Common myeloid progenitor, CD34-positive (primary cell): ENCODE measurements around the gene BACH2.
A peak's percentile ranks its signal among the peaks of the same experiment; 100 is the strongest.

Experiments
- CTCF ChIA-PET: fragments of 350-600 bp; sonication (Branson Sonifier 250); formaldehyde crosslinking; loops from one replicate; lab custom pipeline; 2021; ENCODE audit warnings: antibody characterized with exemption; lab: Charles Lee
- POLR2A ChIA-PET: fragments of 350-600 bp; sonication (Branson Sonifier 250); formaldehyde crosslinking; loops from one replicate; lab custom pipeline; 2021; ENCODE audit warnings: antibody characterized with exemption; lab: Charles Lee
- DNase-seq, 3 donors: peaks; one replicate each; pipeline versions ENCODE4 v3.0.0 to v3.0.0-alpha.2; 2013
- H3K27ac ChIP-seq, 2 experiments: 1 replicate in 1 of 2; 2 replicates in 1 of 2; pipeline ENCODE4 v1.7.0; 2013; ENCODE audit warnings: inconsistent platforms in 2 of 2, low read length in 2 of 2, mild to moderate bottlenecking in 2 of 2, low read depth in 1 of 2, moderate library complexity in 1 of 2; ENCODE audit not compliant: severe bottlenecking in 2 of 2, insufficient read depth in 1 of 2, poor library complexity in 1 of 2
- H3K27me3 ChIP-seq, 5 experiments: replicated peaks in 2 of 5; 1 replicate in 3 of 5; 2 replicates in 2 of 5; pipeline versions ENCODE4 v1.6.1 to v1.7.0; 2013; ENCODE audit warnings: low read length in 4 of 5, mild to moderate bottlenecking in 2 of 5, moderate library complexity in 2 of 5, inconsistent platforms in 1 of 5; ENCODE audit not compliant: insufficient read depth in 5 of 5, control insufficient read depth in 4 of 5
- H3K36me3 ChIP-seq, 4 experiments: 1 replicate in 2 of 4; 2 replicates in 2 of 4; pipeline versions ENCODE4 v1.6.1 to v1.7.0; 2013; ENCODE audit warnings: low read length in 3 of 4, control low read depth in 1 of 4, mild to moderate bottlenecking in 1 of 4; ENCODE audit not compliant: control insufficient read depth in 4 of 4, insufficient read depth in 4 of 4
- H3K4me1 ChIP-seq, 4 experiments: 1 replicate in 3 of 4; 2 replicates in 1 of 4; pipeline versions ENCODE4 v1.6.1 to v1.7.1; 2013; ENCODE audit warnings: low read length in 3 of 4, mild to moderate bottlenecking in 3 of 4, control low read depth in 1 of 4, inconsistent platforms in 1 of 4, moderate library complexity in 1 of 4; ENCODE audit not compliant: control insufficient read depth in 4 of 4, insufficient read depth in 4 of 4; ENCODE audit errors: control extremely low read depth in 1 of 4
- H3K4me3 ChIP-seq, 7 experiments: 1 replicate in 4 of 7; 2 replicates in 3 of 7; pipeline versions ENCODE4 v1.5.1 to v1.7.0; 2013; ENCODE audit warnings: mild to moderate bottlenecking in 7 of 7, low read length in 6 of 7, moderate library complexity in 6 of 7, inconsistent platforms in 2 of 7, low read depth in 2 of 7, control low read depth in 1 of 7; ENCODE audit not compliant: insufficient read depth in 4 of 7, control insufficient read depth in 1 of 7; ENCODE audit errors: extremely low read depth in 1 of 7
- H3K9me3 ChIP-seq, 5 experiments: 1 replicate in 4 of 5; 2 replicates in 1 of 5; pipeline versions ENCODE4 v1.6.1 to v1.7.1; 2013; ENCODE audit warnings: low read length in 4 of 5, mild to moderate bottlenecking in 2 of 5, inconsistent platforms in 1 of 5, low read depth in 1 of 5, moderate library complexity in 1 of 5; ENCODE audit not compliant: control insufficient read depth in 4 of 5, insufficient read depth in 2 of 5; ENCODE audit errors: control extremely low read depth in 1 of 5
- WGBS: methylation state at CpG from one replicate; pipeline ENCODE4 v1.1.5; 2013; ENCODE audit not compliant: insufficient coverage; 5-methylcytosine and 5-hydroxymethylcytosine counted together

BACH2 gene

DNA sequence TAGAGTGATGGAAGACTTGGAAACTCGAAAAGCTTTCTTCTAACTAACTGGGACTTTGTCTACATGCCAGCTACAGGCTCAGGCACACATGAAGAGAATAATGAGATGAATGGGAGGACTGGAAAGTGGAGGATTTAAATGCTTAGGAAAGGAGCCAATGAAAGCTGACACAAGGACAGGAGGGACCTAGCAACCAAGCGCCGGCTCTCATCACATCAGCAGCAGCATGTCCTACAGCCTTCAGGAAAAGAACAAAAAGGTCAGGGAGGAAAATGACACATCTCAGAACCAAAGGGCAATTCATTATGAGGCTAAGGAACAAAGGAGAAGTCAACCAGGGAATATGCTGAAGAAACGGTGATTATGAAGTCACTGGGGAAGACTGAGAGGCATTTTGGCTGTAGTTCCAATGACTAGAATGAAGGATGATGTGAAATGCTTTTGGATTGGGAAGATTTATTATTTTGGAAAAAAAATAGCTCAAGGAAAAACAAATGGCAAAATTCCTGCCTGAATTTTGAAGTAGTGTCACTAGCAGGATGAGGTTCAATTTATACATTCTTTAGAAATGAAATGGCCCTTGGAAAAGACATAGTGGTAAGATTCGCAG, 5.7 kb downstream of the BACH2 start:
- ChIA-PET POLR2A (no interaction called here), CTCF (no interaction called here)
- 93% methylated on average over 4 of the region's 5 CpGs for WGBS

GRCh38 chr6:90289902-90290301, 6.7 kb downstream of the BACH2 start:
- peaks cover 14 to 36% (median 21%) of the 10 kb centered on the region in 4 experiments for H3K4me1 ChIP-seq
- WGBS, result 92% methylated on average over 1 of the region's 1 CpG
- POLR2A ChIA-PET, result no interaction called here

More for the DNA sequence above, 5.7 kb downstream of the BACH2 start:
- Histone ChIP-seq H3K4me3 (no peak overlapping the region), H3K4me1 (peaks cover 7 to 36% (median 21%) of the 10 kb centered on the region in 4 experiments), H3K36me3 (no peaks in the 10 kb centered on the region), H3K27me3 (peaks cover 0 to 2% (median 0%) of the 10 kb centered on the region in 5 experiments), H3K9me3 (peaks cover 0 to 3% (median 0%) of the 10 kb centered on the region in 5 experiments), H3K27ac (no peak overlapping the region)
- DNase-seq, result no peak

DNA sequence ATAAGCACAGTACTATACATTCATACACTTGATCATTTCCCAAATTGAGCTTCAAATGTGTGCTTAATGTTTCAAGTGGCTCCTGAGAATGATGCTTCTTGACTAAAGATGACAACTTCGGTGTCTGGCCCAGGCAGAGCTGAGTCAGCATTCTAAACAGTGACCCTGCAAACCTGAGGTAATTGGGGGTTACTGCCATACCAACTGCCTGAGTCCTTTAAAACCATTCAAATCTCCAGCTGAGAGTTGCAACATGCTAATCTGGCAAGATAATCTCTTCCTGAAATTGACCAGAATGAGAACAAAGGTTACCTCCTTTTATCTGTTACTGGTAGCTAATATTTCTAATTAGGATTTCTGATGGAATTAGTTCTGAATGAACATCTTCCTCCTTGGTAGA, 8.2 kb downstream of the BACH2 start:
- H3K4me1 ChIP-seq, result peaks cover 20 to 38% (median 29%) of the 10 kb centered on the region in 4 experiments
- H3K27me3 ChIP-seq, result peaks cover 0 to 2% (median 0%) of the 10 kb centered on the region in 5 experiments
- ChIA-PET POLR2A (no interaction called here), CTCF (interaction anchor here (1.1 to 1.9 kb wide), 4 partner anchors 10 to 313 kb away, joined by 4 to 5 read pairs (median 4); no protein-coding TSS in a partner anchor)
- no peak overlapping the region for H3K4me3 ChIP-seq
- H3K9me3 ChIP-seq, result peaks cover 0 to 3% (median 0%) of the 10 kb centered on the region in 5 experiments
- no peaks in the 10 kb centered on the region for H3K36me3 ChIP-seq
- no peak overlapping the region for H3K27ac ChIP-seq
- WGBS, result 71% methylated on average over 1 of the region's 1 CpG
- DNase-seq, result peak in 2 of 3 donors; percentile 73 to 75

More at GRCh38 chr6:90289902-90290301, 6.7 kb downstream of the BACH2 start:
- no peak for DNase-seq
- no peak overlapping the region for H3K27ac ChIP-seq
- no peaks in the 10 kb centered on the region for H3K36me3 ChIP-seq
- H3K9me3 ChIP-seq, result peaks cover 0 to 3% (median 0%) of the 10 kb centered on the region in 5 experiments
- CTCF ChIA-PET, result interaction anchor here (1.1 to 1.8 kb wide), 2 partner anchors 11 to 86 kb away, joined by 3 to 5 read pairs; no protein-coding TSS in a partner anchor
- H3K27me3 ChIP-seq, result peaks cover 0 to 2% (median 0%) of the 10 kb centered on the region in 5 experiments
- H3K4me3 ChIP-seq, result no peak overlapping the region

GRCh38 chr6:90286884-90287488, 9.7 kb downstream of the BACH2 start:
- Histone ChIP-seq H3K27ac (no peak overlapping the region), H3K36me3 (no peaks in the 10 kb centered on the region), H3K4me1 (peaks cover 20 to 38% (median 29%) of the 10 kb centered on the region in 4 experiments), H3K9me3 (peaks cover 0 to 3% (median 0%) of the 10 kb centered on the region in 5 experiments), H3K4me3 (no peak overlapping the region), H3K27me3 (peaks cover 0 to 1% (median 0%) of the 10 kb centered on the region in 5 experiments)
- WGBS, result 100% methylated on average over 2 of the region's 4 CpGs
- DNase-seq, result peak in 2 of 3 donors; percentile 70 to 74
- ChIA-PET CTCF (interaction anchor here (0.8 to 4.1 kb wide), 3 partner anchors 14 to 99 kb away, joined by 3 to 18 read pairs (median 4); no protein-coding TSS in a partner anchor), POLR2A (interaction anchor here (0.6 kb wide), 1 partner anchor 180 kb away, joined by 5 read pairs; no protein-coding TSS in a partner anchor)

DNA sequence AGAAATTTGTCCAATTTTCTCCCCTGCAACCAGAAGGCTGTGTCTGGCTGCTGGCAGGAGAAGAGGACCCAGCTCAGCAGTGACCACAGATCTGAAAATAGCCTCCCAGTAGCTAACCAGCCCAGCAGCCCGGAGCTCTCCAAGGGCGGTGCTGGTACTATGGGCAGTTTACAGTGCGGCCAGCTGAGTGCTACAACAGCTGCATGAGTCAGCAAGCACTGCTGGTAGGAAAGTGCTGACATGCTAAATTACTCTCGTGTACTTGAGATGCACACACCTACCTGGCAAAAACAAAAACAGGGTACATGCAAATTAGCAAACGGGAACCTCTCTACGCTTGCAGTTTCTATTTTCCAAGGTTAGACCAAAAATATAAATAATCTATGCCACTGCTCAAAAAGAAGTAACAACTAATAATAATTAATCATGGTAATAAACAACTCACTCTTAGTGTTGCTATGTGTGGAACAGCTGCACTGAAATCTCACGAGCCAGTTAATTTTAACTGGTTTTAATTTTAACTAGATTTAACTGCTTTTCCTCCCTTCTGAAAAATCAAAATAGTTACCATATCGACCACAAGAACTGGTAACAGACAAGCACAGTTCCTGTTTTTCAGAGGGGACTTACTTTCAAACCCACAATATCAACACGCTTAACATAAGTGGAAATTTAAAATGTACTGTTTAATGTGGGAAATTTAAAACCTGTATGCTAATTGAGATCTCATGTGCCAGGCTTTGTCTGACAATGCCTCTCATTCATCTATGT, 10.8 kb downstream of the BACH2 start:
- POLR2A ChIA-PET, result no interaction called here
- Histone ChIP-seq H3K9me3 (peaks cover 0 to 3% (median 0%) of the 10 kb centered on the region in 5 experiments), H3K4me3 (peak overlapping the region in 6 of 7 experiments; percentile 48 to 79 (median 60)), H3K27me3 (no peaks in the 10 kb centered on the region), H3K27ac (peak overlapping the region; percentile 47 to 48), H3K36me3 (no peaks in the 10 kb centered on the region), H3K4me1 (peaks cover 20 to 38% (median 29%) of the 10 kb centered on the region in 4 experiments)
- peak; percentile 70 to 95 (median 91) for DNase-seq
- WGBS, result 0% methylated on average over 6 of the region's 9 CpGs
- CTCF ChIA-PET, result interaction anchor here (1.2 to 4.1 kb wide), 8 partner anchors 10 to 314 kb away, joined by 3 to 18 read pairs (median 5); no protein-coding TSS in a partner anchor

- ChIA-PET CTCF (interaction anchor here (0.8 to 4.1 kb wide), 12 partner anchors 11 to 345 kb away, joined by 3 to 18 read pairs (median 4); no protein-coding TSS in a partner anchor), POLR2A (interaction anchor here (1.7 kb wide), 1 partner anchor 12 kb away, joined by 4 read pairs; no protein-coding TSS in a partner anchor)
- peak in 2 of 3 donors; percentile 24 to 50 for DNase-seq
- Histone ChIP-seq H3K27ac (peak overlapping the region; percentile 47 to 48), H3K4me1 (peaks cover 20 to 38% (median 29%) of the 10 kb centered on the region in 4 experiments), H3K36me3 (no peaks in the 10 kb centered on the region), H3K27me3 (no peaks in the 10 kb centered on the region), H3K9me3 (peaks cover 0 to 3% (median 0%) of the 10 kb centered on the region in 5 experiments), H3K4me3 (peak overlapping the region in 6 of 7 experiments; percentile 48 to 79 (median 60))
- WGBS, result 0% methylated on average over 2 of the region's 4 CpGs
These were observed 11.6 kb downstream of the BACH2 start for GRCh38 chr6:90285042-90285481.
